Activated naive CD4-positive, alpha-beta T cell treated with anti-CD3 and anti-CD28 coated beads, Interleukin-2, amount 50 U/mL, for 24 hours (primary cell): ENCODE data around the gene IFNL2.
A peak's percentile ranks its signal among the peaks of the same experiment; 100 is the strongest.
"Not testable (repeated sequence)": the region's sequence is repeated elsewhere in the genome, so short reads cannot be mapped to it uniquely, and the experiment has no call there.

Experiments
- H3K27ac Mint-ChIP-seq: one replicate; pipeline ENCODE4 v1.8.0; 2021; ENCODE audit warnings: mild to moderate bottlenecking, mixed read lengths
- H3K27me3 Mint-ChIP-seq: one replicate; pipeline ENCODE4 v1.8.0; 2021; ENCODE audit warnings: mixed read lengths
- H3K36me3 Mint-ChIP-seq: one replicate; pipeline ENCODE4 v1.8.0; 2021; ENCODE audit warnings: mixed read lengths
- H3K4me1 Mint-ChIP-seq: one replicate; pipeline ENCODE4 v1.8.0; 2021; ENCODE audit warnings: mixed read lengths
- H3K4me3 Mint-ChIP-seq: one replicate; pipeline ENCODE4 v1.8.0; 2021; ENCODE audit warnings: mild to moderate bottlenecking, mixed read lengths
- H3K9me3 Mint-ChIP-seq: one replicate; pipeline ENCODE4 v1.8.0; 2021; ENCODE audit warnings: mixed read lengths

The IFNL2 gene

DNA sequence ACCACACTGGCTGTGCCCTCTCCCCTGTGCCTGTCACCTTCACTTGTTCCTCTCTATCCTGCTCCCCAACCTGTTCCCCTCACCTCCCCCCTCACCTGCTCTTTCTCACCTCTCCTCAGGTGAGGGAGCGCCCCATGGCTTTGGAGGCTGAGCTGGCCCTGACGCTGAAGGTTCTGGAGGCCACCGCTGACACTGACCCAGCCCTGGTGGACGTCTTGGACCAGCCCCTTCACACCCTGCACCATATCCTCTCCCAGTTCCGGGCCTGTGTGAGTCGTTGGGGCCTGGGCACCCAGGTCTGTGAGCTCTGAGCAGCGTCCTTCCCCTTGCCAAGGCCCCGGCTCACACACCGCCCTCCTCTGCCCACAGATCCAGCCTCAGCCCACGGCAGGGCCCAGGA lies 1.2 kb downstream of the IFNL2 start:
- not testable (repeated sequence) for H3K4me1 Mint-ChIP-seq, H3K27ac Mint-ChIP-seq, H3K36me3 Mint-ChIP-seq, H3K27me3 Mint-ChIP-seq, H3K4me3 Mint-ChIP-seq, H3K9me3 Mint-ChIP-seq

DNA sequence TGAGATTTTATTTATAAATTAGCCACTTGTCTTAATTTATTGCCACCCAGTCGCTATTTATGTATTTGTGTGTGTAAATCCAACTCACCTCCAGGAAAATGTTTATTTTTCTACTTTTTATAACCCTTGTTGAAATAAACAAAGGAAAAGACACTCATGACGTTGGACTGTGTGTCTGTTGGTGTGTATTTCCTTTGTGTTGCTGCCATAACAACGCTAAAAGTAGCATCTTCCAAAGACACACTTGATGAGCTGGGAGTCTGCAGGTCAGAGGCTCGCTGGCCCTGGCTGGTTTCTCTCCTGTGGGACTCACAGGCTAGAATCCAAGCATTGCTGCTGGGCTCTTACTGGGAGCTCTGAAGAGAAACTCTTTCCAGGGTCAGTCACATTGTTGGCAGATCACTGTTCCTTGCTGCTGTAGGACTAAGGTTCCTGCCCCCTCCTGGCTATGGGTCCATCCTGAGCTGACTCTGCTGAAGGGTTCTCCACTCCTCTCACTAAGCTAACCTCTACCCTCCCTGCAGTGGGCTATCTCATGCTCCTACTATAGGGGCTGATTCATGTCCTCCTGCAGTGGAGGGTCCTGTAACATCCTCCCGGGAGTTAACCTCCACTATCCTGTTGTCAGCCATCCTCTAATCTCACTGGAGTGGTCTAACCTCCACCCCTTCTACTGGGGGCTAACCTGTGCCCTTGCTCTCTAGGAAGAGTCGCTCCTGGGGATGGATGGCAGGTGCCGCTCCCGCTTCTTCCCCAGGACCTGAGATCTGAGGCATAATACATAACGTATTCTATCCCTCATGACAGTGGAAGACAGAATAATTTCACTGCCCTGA lies 2.1 kb downstream of the IFNL2 start:
- no peaks in the 10 kb centered on the region for H3K9me3 Mint-ChIP-seq
- no peak overlapping the region for H3K27ac Mint-ChIP-seq
- H3K27me3 Mint-ChIP-seq: peaks cover 5% of the 10 kb centered on the region
- H3K4me3 Mint-ChIP-seq: no peak overlapping the region
- H3K4me1 Mint-ChIP-seq: no peaks in the 10 kb centered on the region
- H3K36me3 Mint-ChIP-seq: no peaks in the 10 kb centered on the region

DNA sequence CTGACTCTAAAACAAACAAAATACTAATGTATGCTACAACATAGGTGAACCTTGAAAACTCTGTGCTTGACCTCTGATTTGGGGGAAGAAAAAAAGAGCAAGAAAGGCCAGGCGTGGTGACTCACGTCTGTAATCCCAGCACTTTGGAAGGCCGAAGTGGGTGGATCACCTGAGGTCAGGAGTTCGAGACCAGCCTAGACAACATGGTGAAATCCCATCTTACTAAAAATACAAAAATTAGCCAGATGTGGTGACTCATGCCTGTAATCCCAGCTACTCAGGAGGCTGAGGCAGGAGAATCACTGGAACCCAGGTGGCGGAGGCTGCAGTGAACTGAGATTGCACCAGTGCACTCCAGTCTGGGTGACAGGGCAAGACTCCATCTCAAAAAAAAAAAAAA lies 5.7 kb downstream of the IFNL2 start:
- not testable (repeated sequence) for H3K27me3 Mint-ChIP-seq, H3K4me3 Mint-ChIP-seq, H3K36me3 Mint-ChIP-seq, H3K9me3 Mint-ChIP-seq, H3K27ac Mint-ChIP-seq, H3K4me1 Mint-ChIP-seq

DNA sequence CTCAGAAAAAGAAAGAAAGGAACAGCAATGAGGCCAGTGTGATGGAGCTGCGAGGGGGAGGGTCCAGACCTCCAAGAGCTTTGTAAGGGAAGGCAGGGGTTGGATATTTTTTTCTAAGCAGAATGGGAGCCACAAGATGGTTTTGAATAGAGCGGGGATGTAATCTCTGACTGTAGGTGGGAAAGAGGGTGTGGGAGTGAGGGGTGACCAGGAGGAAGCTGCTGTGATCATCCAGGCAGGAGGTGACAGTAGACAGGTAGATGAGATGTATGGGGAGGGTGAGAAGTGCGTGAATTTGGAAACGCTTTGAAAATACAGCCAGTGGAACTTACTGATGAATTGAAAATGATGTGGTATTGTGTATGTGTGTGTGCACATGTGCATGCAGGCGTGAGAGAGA lies 7.4 kb downstream of the IFNL2 start:
- Mint-ChIP-seq H3K4me1 (no peaks in the 10 kb centered on the region), H3K27me3 (no peaks in the 10 kb centered on the region), H3K27ac (peak overlapping the region; percentile 3), H3K36me3 (no peaks in the 10 kb centered on the region), H3K4me3 (no peak overlapping the region), H3K9me3 (no peaks in the 10 kb centered on the region)

DNA sequence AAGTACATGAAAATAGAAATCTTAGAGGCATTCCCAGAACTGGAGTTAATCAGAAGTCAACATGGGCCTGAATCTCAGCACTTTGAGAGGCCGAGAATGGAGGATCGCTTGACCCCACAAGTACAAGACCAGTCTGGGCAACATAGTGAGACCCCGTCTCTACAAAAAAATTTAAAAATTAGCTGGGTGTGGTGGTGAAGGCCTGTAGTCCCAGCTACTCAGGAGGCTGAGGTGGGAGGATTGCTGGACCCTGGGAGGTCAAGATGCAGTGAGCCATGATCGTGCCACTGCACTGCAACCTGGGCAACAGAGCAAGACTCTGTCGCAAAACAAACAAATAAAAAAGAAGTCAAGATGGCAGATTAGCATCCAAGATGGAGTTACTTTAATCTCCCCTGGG lies 8.5 kb downstream of the IFNL2 start:
- Mint-ChIP-seq H3K27ac (no peak overlapping the region), H3K36me3 (no peaks in the 10 kb centered on the region), H3K27me3 (no peaks in the 10 kb centered on the region), H3K4me1 (no peaks in the 10 kb centered on the region), H3K9me3 (no peaks in the 10 kb centered on the region), H3K4me3 (no peak overlapping the region)

DNA sequence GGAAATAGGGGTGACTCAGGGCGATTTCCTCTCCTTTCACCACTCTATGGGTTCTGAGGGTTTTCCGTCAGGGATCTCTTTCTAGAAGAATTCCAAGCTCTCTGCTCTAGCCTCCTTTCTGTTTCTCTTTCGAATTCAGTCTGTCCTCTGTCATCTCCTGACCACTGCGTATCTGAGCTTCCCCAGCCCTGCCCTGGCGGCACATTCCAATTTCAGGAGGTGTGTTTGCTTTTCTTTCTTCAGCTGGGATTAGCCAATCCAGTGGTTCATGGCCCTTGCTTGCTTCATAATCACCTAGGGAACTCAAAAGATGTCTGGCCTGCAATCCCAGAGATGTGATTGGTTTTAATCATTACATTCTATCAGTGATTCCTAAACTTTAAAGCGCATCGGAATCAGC lies 9.4 kb downstream of the IFNL2 start:
- Mint-ChIP-seq H3K4me3 (no peak overlapping the region), H3K9me3 (no peaks in the 10 kb centered on the region), H3K27ac (no peak overlapping the region), H3K36me3 (no peaks in the 10 kb centered on the region), H3K4me1 (no peaks in the 10 kb centered on the region), H3K27me3 (no peaks in the 10 kb centered on the region)

DNA sequence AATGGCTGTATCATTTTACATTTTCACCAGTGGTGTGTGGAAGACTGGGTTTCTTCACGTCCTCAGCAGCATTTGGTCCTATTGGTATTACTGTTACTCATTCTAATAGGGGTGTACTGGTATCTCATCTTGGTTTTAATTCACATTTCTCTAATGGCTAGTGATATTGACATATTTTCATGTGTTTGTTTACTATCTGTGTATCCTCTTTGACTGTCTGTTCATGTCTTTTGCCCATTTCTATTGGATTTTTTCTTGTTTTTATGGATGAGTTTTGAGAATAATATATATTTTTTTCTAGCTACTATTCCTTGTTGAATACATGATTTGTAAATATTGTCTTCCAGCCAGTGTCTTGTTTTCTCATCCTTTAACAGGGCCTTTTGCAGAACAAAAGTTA lies 13.8 kb downstream of the IFNL2 start:
- Mint-ChIP-seq H3K9me3 (peaks cover 5% of the 10 kb centered on the region), H3K4me1 (no peaks in the 10 kb centered on the region), H3K27ac (no peak overlapping the region), H3K27me3 (peaks cover 2% of the 10 kb centered on the region), H3K36me3 (peaks cover 3% of the 10 kb centered on the region), H3K4me3 (no peak overlapping the region)

DNA sequence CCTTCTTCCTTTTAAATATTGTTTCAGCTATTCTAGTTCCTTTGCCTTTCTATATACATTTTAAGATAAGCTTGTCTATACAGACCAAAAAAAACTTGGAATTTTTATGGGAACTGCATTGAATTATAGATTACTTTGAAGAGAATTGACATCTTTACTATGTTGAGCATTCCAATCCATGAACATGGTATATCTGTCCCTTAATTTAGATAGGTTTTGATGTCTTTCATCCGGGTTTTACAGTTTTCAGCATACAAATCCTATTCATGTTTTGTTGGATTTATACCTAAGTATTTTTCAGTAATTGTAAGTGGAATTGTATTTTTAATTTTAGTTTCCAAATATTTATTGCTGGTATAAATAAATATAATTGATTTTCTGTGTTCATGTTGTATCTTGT lies 15.8 kb downstream of the IFNL2 start:
- Mint-ChIP-seq H3K4me3 (no peak overlapping the region), H3K9me3 (peaks cover 5% of the 10 kb centered on the region), H3K36me3 (peaks cover 3% of the 10 kb centered on the region), H3K4me1 (no peaks in the 10 kb centered on the region), H3K27ac (no peak overlapping the region), H3K27me3 (peaks cover 2% of the 10 kb centered on the region)

DNA sequence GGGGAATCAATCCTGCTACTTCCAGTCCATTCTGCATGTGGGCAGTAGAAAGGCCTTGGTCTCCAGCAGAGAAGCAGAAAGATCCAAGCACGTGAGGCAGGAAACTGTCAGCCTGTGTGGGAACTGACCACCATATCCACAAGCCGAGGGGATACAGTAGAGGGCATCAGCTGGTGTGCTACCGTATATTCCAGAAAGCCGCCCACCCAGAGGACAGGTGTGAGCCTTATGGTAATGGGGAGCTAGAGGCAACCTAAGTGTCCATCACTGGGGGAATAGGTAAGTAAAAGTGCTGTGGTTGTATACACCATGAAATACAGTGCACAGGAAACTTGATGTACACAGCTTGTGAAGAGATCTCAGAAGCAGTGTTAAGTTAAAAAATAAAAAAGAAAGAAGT lies 25.2 kb downstream of the IFNL2 start:
- no peak overlapping the region for H3K4me3 Mint-ChIP-seq
- no peaks in the 10 kb centered on the region for H3K36me3 Mint-ChIP-seq
- no peaks in the 10 kb centered on the region for H3K9me3 Mint-ChIP-seq
- peaks cover 2% of the 10 kb centered on the region for H3K27me3 Mint-ChIP-seq
- no peak overlapping the region for H3K27ac Mint-ChIP-seq
- peaks cover 7% of the 10 kb centered on the region for H3K4me1 Mint-ChIP-seq

DNA sequence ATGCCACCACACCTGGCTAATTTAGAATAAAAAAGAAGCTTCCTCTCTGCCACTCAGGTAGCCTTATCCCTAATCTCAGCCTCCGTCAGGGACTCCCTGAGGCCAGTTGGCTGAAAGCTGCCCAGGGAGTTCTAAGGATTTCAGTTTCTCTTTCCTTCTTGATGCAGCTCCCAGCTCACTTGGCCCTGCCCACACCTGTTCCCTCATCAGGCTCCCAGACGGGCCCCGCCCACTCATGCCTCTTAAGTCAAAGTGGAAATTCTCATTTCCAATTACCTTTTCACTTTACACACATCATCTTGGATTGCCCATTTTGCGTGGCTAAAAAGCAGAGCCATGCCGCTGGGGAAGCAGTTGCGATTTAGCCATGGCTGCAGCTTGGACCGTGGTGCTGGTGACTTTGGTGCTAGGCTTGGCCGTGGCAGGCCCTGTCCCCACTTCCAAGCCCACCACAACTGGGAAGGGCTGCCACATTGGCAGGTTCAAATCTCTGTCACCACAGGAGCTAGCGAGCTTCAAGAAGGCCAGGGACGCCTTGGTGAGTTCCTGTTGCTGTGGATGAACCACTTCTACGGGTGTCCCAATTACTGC lies 28.0 kb downstream of the IFNL2 start, which contains the start of gene IFNL1:
IFNL1 (plus strand) TSS at position 353 of the 591 bp plus-strand sequence; CDS start at position 368, 15 bp downstream.
- Mint-ChIP-seq H3K27me3 (peaks cover 2% of the 10 kb centered on the region), H3K9me3 (no peaks in the 10 kb centered on the region), H3K27ac (peak within 1 kb of the TSS; percentile 59), H3K4me3 (no peak within 1 kb of the TSS), H3K36me3 (no peaks in the 10 kb centered on the region), H3K4me1 (peaks cover 10% of the 10 kb centered on the region)

DNA sequence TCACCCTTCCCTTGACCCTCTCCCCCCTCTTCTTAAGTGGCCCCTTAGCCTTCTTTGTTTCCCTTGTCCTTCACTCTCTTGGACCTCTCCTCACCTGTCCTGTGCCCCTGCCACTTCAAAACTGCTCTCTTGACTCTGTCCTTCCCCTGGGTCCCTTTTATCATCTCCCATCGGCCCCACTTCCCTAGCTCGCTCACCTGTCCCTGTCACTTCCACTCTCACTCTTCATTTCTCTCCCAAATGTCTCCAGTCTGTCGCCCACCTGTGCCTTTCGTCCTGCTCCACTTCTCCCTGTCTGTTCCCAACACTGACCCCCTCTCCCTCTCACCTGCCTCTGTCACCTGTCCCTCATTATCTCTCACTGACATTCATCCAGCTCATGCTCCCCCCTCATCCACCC lies 28.7 kb downstream of the IFNL2 start:
- H3K36me3 Mint-ChIP-seq: no peaks in the 10 kb centered on the region
- no peak overlapping the region for H3K4me3 Mint-ChIP-seq
- H3K4me1 Mint-ChIP-seq: peaks cover 10% of the 10 kb centered on the region
- H3K27me3 Mint-ChIP-seq: peaks cover 2% of the 10 kb centered on the region
- H3K9me3 Mint-ChIP-seq: no peaks in the 10 kb centered on the region
- H3K27ac Mint-ChIP-seq: no peak overlapping the region

DNA sequence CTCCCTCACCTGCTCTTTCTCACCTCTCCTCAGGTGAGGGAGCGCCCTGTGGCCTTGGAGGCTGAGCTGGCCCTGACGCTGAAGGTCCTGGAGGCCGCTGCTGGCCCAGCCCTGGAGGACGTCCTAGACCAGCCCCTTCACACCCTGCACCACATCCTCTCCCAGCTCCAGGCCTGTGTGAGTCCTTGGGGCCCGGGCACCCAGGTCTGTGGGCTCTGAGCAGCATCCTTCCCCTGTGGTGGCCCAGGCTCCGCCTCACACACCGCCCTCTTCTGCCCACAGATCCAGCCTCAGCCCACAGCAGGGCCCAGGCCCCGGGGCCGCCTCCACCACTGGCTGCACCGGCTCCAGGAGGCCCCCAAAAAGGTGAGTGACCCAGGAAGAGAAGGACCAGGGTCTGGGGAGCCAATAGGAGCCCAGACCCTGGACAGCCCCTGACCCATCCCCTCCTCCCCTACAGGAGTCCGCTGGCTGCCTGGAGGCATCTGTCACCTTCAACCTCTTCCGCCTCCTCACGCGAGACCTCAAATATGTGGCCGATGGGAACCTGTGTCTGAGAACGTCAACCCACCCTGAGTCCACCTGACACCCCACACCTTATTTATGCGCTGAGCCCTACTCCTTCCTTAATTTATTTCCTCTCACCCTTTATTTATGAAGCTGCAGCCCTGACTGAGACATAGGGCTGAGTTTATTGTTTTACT lies 29.9 kb downstream of the IFNL2 start:
- no peaks in the 10 kb centered on the region for H3K9me3 Mint-ChIP-seq
- H3K27me3 Mint-ChIP-seq: peaks cover 2% of the 10 kb centered on the region
- H3K4me3 Mint-ChIP-seq: peak overlapping the region; percentile 47
- peaks cover 10% of the 10 kb centered on the region for H3K4me1 Mint-ChIP-seq
- peak overlapping the region; percentile 62 for H3K27ac Mint-ChIP-seq
- no peaks in the 10 kb centered on the region for H3K36me3 Mint-ChIP-seq

DNA sequence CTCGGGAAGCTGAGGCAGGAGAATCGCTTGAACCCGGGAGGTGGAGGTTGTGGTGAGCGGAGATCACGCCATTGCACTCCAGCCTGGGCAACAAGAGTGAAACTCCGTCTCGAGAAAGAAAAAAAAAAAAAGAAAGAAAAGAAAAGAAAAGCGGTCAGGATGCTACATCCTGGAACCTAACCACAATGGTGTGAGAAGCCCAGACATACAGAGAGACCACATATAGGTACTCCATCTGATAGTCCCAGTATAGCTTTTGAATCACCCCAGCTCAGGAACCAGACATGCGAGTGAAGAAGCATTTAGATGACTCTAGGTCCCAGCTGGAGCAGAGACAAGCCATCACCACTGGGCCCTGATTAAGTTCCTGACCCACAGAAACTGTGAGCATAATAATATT lies 31.2 kb downstream of the IFNL2 start:
- peaks cover under 1% of the 10 kb centered on the region for H3K27me3 Mint-ChIP-seq
- no peaks in the 10 kb centered on the region for H3K9me3 Mint-ChIP-seq
- H3K27ac Mint-ChIP-seq: no peak overlapping the region
- H3K4me1 Mint-ChIP-seq: peaks cover 10% of the 10 kb centered on the region
- no peaks in the 10 kb centered on the region for H3K36me3 Mint-ChIP-seq
- no peak overlapping the region for H3K4me3 Mint-ChIP-seq

DNA sequence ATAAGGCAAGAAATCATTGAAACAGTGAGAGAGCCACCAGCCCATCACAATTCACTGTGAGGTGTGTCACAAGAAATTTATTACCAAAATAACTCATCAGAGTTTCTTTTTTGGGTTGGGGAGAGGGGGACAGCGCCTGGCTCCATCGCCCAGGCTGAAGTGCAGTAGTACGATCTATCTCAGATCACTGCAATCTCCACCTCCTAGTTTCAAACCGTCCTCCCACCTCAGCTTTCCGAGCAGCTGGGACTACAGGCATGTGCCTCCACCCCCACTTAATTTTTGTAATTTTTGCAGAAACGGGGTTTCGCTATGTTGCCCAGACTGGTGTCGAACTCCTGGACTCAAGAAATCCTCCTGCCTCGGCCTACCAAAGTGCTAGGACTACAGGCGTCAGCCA lies 31.6 kb downstream of the IFNL2 start:
- no peak overlapping the region for H3K27ac Mint-ChIP-seq
- H3K36me3 Mint-ChIP-seq: no peaks in the 10 kb centered on the region
- no peaks in the 10 kb centered on the region for H3K27me3 Mint-ChIP-seq
- H3K4me3 Mint-ChIP-seq: no peak overlapping the region
- H3K9me3 Mint-ChIP-seq: no peaks in the 10 kb centered on the region
- H3K4me1 Mint-ChIP-seq: peaks cover 10% of the 10 kb centered on the region

DNA sequence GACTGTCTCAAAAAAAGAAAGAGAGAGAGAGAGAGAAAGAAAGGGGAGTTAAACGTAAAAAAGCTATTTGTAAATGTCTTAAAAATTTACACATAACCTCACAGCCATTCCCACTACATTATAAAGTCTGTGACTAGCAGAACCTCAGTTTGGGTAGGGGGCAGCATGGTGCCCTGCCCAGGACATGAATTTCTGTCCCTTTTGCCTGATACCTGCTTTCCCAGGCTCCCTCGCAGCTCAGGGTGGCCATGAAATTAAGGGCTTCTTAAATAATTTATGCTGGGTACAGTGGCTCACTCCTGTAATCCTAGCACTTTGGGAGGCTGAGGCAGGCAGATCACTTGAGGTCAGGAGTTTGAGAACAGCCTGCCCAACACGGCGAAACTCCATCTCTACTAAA lies 32.8 kb downstream of the IFNL2 start:
- H3K27ac Mint-ChIP-seq: no peak overlapping the region
- H3K9me3 Mint-ChIP-seq: no peaks in the 10 kb centered on the region
- H3K27me3 Mint-ChIP-seq: no peaks in the 10 kb centered on the region

DNA sequence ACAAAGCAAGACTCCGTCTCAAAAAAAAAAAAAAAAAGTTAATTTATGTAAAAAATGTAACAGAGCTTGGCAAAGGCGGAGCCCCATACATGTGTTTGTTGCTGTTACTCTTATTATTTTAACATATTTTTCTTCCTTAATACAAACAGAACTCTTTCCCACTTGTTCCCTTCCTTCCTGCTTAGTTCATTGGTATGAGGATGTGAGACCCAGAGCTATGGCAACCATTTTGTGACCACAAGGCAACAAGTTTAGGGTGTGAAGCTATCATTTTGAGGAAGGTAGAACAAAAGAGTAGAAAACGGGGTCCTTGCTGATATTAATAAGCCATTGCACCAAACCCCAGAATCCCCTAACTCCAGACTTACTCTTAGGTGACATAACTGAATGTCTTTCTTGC lies 33.4 kb downstream of the IFNL2 start:
- H3K36me3 Mint-ChIP-seq: peaks cover 2% of the 10 kb centered on the region
- H3K9me3 Mint-ChIP-seq: no peaks in the 10 kb centered on the region
- H3K4me1 Mint-ChIP-seq: peaks cover 10% of the 10 kb centered on the region
- H3K4me3 Mint-ChIP-seq: no peak overlapping the region
- no peaks in the 10 kb centered on the region for H3K27me3 Mint-ChIP-seq
- no peak overlapping the region for H3K27ac Mint-ChIP-seq

More for the DNA sequence above, 32.8 kb downstream of the IFNL2 start:
- Mint-ChIP-seq H3K4me1 (peaks cover 10% of the 10 kb centered on the region), H3K4me3 (no peak overlapping the region), H3K36me3 (no peaks in the 10 kb centered on the region)
